Glutamatergic neuron (in vitro differentiated cells): ENCODE data around the gene DACT2. TPM values are rescaled to one million over a fixed set of nuclear protein-coding genes. Genes with fewer than 3 reads are reported as not detected.

ENCODE experiments used
- DNase-seq: peaks from one replicate; pipeline ENCODE4 v3.0.0; 2022
- H3K27ac Mint-ChIP-seq: one replicate; pipeline ENCODE4 v1.8.0; 2020; ENCODE audit warnings: mild to moderate bottlenecking, mixed read lengths, inconsistent platforms; ENCODE audit not compliant: unreplicated experiment
- H3K27me3 Mint-ChIP-seq: one replicate; pipeline ENCODE4 v1.8.0; 2020; ENCODE audit warnings: mild to moderate bottlenecking, moderate library complexity, mixed read lengths, inconsistent platforms; ENCODE audit not compliant: unreplicated experiment
- H3K36me3 Mint-ChIP-seq: one replicate; pipeline ENCODE4 v1.8.0; 2020; ENCODE audit warnings: mild to moderate bottlenecking, mixed read lengths, inconsistent platforms; ENCODE audit not compliant: unreplicated experiment
- H3K4me1 Mint-ChIP-seq: one replicate; pipeline ENCODE4 v1.8.0; 2020; ENCODE audit warnings: mild to moderate bottlenecking, low read depth, mixed read lengths, inconsistent platforms; ENCODE audit not compliant: unreplicated experiment
- H3K4me3 Mint-ChIP-seq: one replicate; pipeline ENCODE4 v1.8.0; 2020; ENCODE audit warnings: mild to moderate bottlenecking, mixed read lengths, inconsistent platforms; ENCODE audit not compliant: unreplicated experiment
- H3K9me3 Mint-ChIP-seq: one replicate; pipeline ENCODE4 v1.8.0; 2020; ENCODE audit warnings: mild to moderate bottlenecking, moderate library complexity, mixed read lengths, inconsistent platforms; ENCODE audit not compliant: unreplicated experiment
- CTCF ChIP-seq: fragments of 200-600 bp; sonication (generic); IDR thresholded peaks from one replicate; pipeline ENCODE4 v1.5.0; 2021; ENCODE audit not compliant: partially characterized antibody, unreplicated experiment
- total RNA-seq: library from RNA; stranded (reverse); fragmentation: NEBNext Ultra II Directional; extraction: Animal tissue kit (Norgen Biotek cat#: 25700); gene quantifications from one replicate; pipeline ENCODE4 v1.2.1, GENCODE V29; 2021; ENCODE audit not compliant: unreplicated experiment

Gene DACT2
- total RNA-seq, 1 donor from 2014 or later = 0.22 TPM

- no peak overlapping the region for H3K27ac Mint-ChIP-seq
- H3K9me3 Mint-ChIP-seq = peaks cover 2% of the 10 kb centered on the region
- H3K36me3 Mint-ChIP-seq = no peaks in the 10 kb centered on the region
- H3K4me3 Mint-ChIP-seq = no peak overlapping the region
- peaks cover 3% of the 10 kb centered on the region for H3K27me3 Mint-ChIP-seq
- no peak for TF ChIP-seq CTCF
- DNase-seq = no peak
- H3K4me1 Mint-ChIP-seq = peaks cover 1% of the 10 kb centered on the region
These were observed 19.2 kb upstream of the DACT2 start for GRCh38 chr6:168338777-168339176.

GRCh38 chr6:168336967-168337366 lies 17.4 kb upstream of the DACT2 start:
- no peak overlapping the region for H3K27ac Mint-ChIP-seq
- DNase-seq = no peak
- no peak for TF ChIP-seq CTCF
- H3K27me3 Mint-ChIP-seq = peaks cover 3% of the 10 kb centered on the region
- no peak overlapping the region for H3K4me3 Mint-ChIP-seq
- H3K4me1 Mint-ChIP-seq = no peaks in the 10 kb centered on the region
- no peaks in the 10 kb centered on the region for H3K36me3 Mint-ChIP-seq
- H3K9me3 Mint-ChIP-seq = peaks cover 2% of the 10 kb centered on the region

GRCh38 chr6:168333989-168334388 lies 14.4 kb upstream of the DACT2 start:
- Mint-ChIP-seq H3K4me1 (no peaks in the 10 kb centered on the region), H3K9me3 (peaks cover 2% of the 10 kb centered on the region), H3K27ac (no peak overlapping the region), H3K36me3 (no peaks in the 10 kb centered on the region), H3K4me3 (no peak overlapping the region), H3K27me3 (no peaks in the 10 kb centered on the region)
- TF ChIP-seq CTCF = no peak
- no peak for DNase-seq

- no peak for TF ChIP-seq CTCF
- DNase-seq = no peak
- Mint-ChIP-seq H3K27me3 (no peaks in the 10 kb centered on the region), H3K9me3 (peaks cover 2% of the 10 kb centered on the region), H3K36me3 (no peaks in the 10 kb centered on the region), H3K4me1 (no peaks in the 10 kb centered on the region), H3K4me3 (no peak overlapping the region), H3K27ac (no peak overlapping the region)
These were observed 13.9 kb upstream of the DACT2 start for GRCh38 chr6:168333491-168333890.

GRCh38 chr6:168333039-168333438 lies 13.5 kb upstream of the DACT2 start:
- no peak for DNase-seq
- Mint-ChIP-seq H3K4me1 (no peaks in the 10 kb centered on the region), H3K27me3 (no peaks in the 10 kb centered on the region), H3K9me3 (peaks cover 2% of the 10 kb centered on the region), H3K4me3 (no peak overlapping the region), H3K27ac (no peak overlapping the region), H3K36me3 (no peaks in the 10 kb centered on the region)
- TF ChIP-seq CTCF = peak; percentile 68
